CD4-positive, alpha-beta memory T cell (primary cell): Measurements from ENCODE around the gene SMIM34. TPM values are rescaled to one million over a fixed set of nuclear protein-coding genes. Genes with fewer than 3 reads are reported as not detected.
"Not testable (repeated sequence)": the region's sequence is repeated elsewhere in the genome, so short reads cannot be mapped to it uniquely, and the experiment has no call there.

Source experiments
- CTCF ChIA-PET: fragments of 350-600 bp; sonication (Branson Sonifier 250); formaldehyde crosslinking; loops from one replicate; lab custom pipeline; 2021; ENCODE audit warnings: inconsistent platforms; ENCODE audit not compliant: partially characterized antibody; lab: Charles Lee
- POLR2A ChIA-PET: fragments of 350-600 bp; sonication (Branson Sonifier 250); formaldehyde crosslinking; loops from one replicate; lab custom pipeline; 2021; ENCODE audit not compliant: partially characterized antibody; lab: Charles Lee
- DNase-seq, 5 donors: peaks; one replicate each; pipeline versions ENCODE4 v3.0.0 to v3.0.0-alpha.2; 2020 to 2022; ENCODE audit warnings: mixed read lengths in 1 of 5
- H3K27ac ChIP-seq: one replicate; pipeline ENCODE4 v1.7.0; 2013; ENCODE audit warnings: low read depth, low read length
- H3K27me3 ChIP-seq: 2 replicates; pipeline ENCODE4 v1.7.0; 2013; ENCODE audit warnings: mild to moderate bottlenecking, low read length, moderate library complexity; ENCODE audit not compliant: insufficient read depth
- H3K36me3 ChIP-seq: 2 replicates; pipeline ENCODE4 v1.7.0; 2013; ENCODE audit warnings: mild to moderate bottlenecking, low read length, moderate library complexity; ENCODE audit not compliant: insufficient read depth
- H3K4me1 ChIP-seq: 2 replicates; pipeline ENCODE4 v1.7.0; 2013; ENCODE audit warnings: mild to moderate bottlenecking, low read length, moderate library complexity; ENCODE audit not compliant: insufficient read depth
- H3K4me3 ChIP-seq, 2 donors: one replicate each; pipeline ENCODE4 v1.7.0; 2013; ENCODE audit warnings: low read length in 2 of 2, mild to moderate bottlenecking in 1 of 2
- H3K9me3 ChIP-seq, 2 donors: one replicate each; pipeline ENCODE4 v1.7.0; 2013; ENCODE audit warnings: low read length in 2 of 2, control low read depth in 1 of 2; ENCODE audit not compliant: control insufficient read depth in 1 of 2
- H3K27ac Mint-ChIP-seq, 7 donors: one replicate each; pipeline ENCODE4 v1.8.0; 2020 to 2021; ENCODE audit warnings: mixed read lengths in 7 of 7, mild to moderate bottlenecking in 6 of 7, inconsistent platforms in 3 of 7, moderate library complexity in 3 of 7
- H3K27me3 Mint-ChIP-seq, 2 donors: one replicate each; pipeline ENCODE4 v1.8.0; 2020 to 2021; ENCODE audit warnings: mixed read lengths in 2 of 2
- H3K36me3 Mint-ChIP-seq, 2 donors: one replicate each; pipeline ENCODE4 v1.8.0; 2020 to 2021; ENCODE audit warnings: mixed read lengths in 2 of 2, inconsistent platforms in 1 of 2, mild to moderate bottlenecking in 1 of 2
- H3K4me1 Mint-ChIP-seq, 4 donors: one replicate each; pipeline ENCODE4 v1.8.0; 2020 to 2021; ENCODE audit warnings: mixed read lengths in 4 of 4, mild to moderate bottlenecking in 1 of 4
- H3K4me3 Mint-ChIP-seq, 8 donors: one replicate each; pipeline ENCODE4 v1.8.0; 2020 to 2021; ENCODE audit warnings: mixed read lengths in 8 of 8, mild to moderate bottlenecking in 7 of 8, moderate library complexity in 6 of 8, inconsistent platforms in 3 of 8
- H3K9me3 Mint-ChIP-seq, 8 donors: one replicate each; pipeline ENCODE4 v1.8.0; 2020 to 2021; ENCODE audit warnings: mixed read lengths in 8 of 8, mild to moderate bottlenecking in 5 of 8, inconsistent platforms in 3 of 8, moderate library complexity in 1 of 8
- intact Hi-C: fragments of 100-400 bp; cut with micrococcal nuclease; formaldehyde crosslinking; loops from one replicate; pipeline ENCODE4 v1.15.1; 2023
- polyA plus RNA-seq, 2 donors: library from polyadenylated mRNA; unstranded; fragments of 300-500 nt; fragmentation: Illumina TruSeq; gene quantifications; one replicate each; pipeline ENCODE4 v1.2.3, GENCODE V29; 2021
- total RNA-seq, 2 experiments: library from RNA; stranded (reverse); gene quantifications; one replicate each; pipeline ENCODE4 v1.2.3, GENCODE V29; 2021

SMIM34 gene
- not detected for total RNA-seq
- polyA plus RNA-seq = not detected

- H3K4me1 ChIP-seq, H3K4me1 Mint-ChIP-seq, H3K27ac ChIP-seq, H3K36me3 ChIP-seq, H3K4me3 ChIP-seq, CTCF ChIA-PET, H3K9me3 Mint-ChIP-seq, H3K4me3 Mint-ChIP-seq, POLR2A ChIA-PET, H3K27me3 Mint-ChIP-seq, H3K9me3 ChIP-seq, H3K36me3 Mint-ChIP-seq, H3K27ac Mint-ChIP-seq, H3K27me3 ChIP-seq, DNase-seq, intact Hi-C loops: not testable (repeated sequence)
Measured at GRCh38 chr21:34423805-34424204, at the start of gene SMIM34. Gene SMIM34 (minus strand): TSS chr21:34423951. CDS start chr21:34423839, 112 bp downstream.

- H3K27me3 Mint-ChIP-seq, H3K27ac ChIP-seq, H3K4me3 ChIP-seq, H3K9me3 Mint-ChIP-seq, POLR2A ChIA-PET, H3K9me3 ChIP-seq, H3K27me3 ChIP-seq, H3K4me1 Mint-ChIP-seq, H3K36me3 Mint-ChIP-seq, DNase-seq, H3K36me3 ChIP-seq, CTCF ChIA-PET, H3K4me3 Mint-ChIP-seq, H3K27ac Mint-ChIP-seq, intact Hi-C loops, H3K4me1 ChIP-seq: not testable (repeated sequence)
Measured at GRCh38 chr21:34467333-34467732, 43.6 kb upstream of the SMIM34 start.

GRCh38 chr21:34459426-34459825 lies 35.7 kb upstream of the SMIM34 start:
- H3K4me3 Mint-ChIP-seq, H3K27ac ChIP-seq, H3K9me3 ChIP-seq, POLR2A ChIA-PET, intact Hi-C loops, H3K4me1 ChIP-seq, H3K36me3 Mint-ChIP-seq, H3K27me3 ChIP-seq, CTCF ChIA-PET, H3K4me3 ChIP-seq, H3K4me1 Mint-ChIP-seq, DNase-seq, H3K9me3 Mint-ChIP-seq, H3K27ac Mint-ChIP-seq, H3K27me3 Mint-ChIP-seq, H3K36me3 ChIP-seq: not testable (repeated sequence)

- H3K27ac Mint-ChIP-seq, POLR2A ChIA-PET, H3K36me3 Mint-ChIP-seq, H3K4me3 ChIP-seq, H3K27ac ChIP-seq, H3K9me3 ChIP-seq, H3K4me1 ChIP-seq, intact Hi-C loops, H3K4me3 Mint-ChIP-seq, CTCF ChIA-PET, H3K9me3 Mint-ChIP-seq, DNase-seq, H3K4me1 Mint-ChIP-seq, H3K27me3 Mint-ChIP-seq, H3K36me3 ChIP-seq, H3K27me3 ChIP-seq: not testable (repeated sequence)
Measured at GRCh38 chr21:34458266-34458665, 34.5 kb upstream of the SMIM34 start.

- H3K36me3 Mint-ChIP-seq, H3K4me1 ChIP-seq, H3K4me1 Mint-ChIP-seq, POLR2A ChIA-PET, CTCF ChIA-PET, H3K9me3 Mint-ChIP-seq, H3K4me3 Mint-ChIP-seq, H3K27ac ChIP-seq, intact Hi-C loops, H3K36me3 ChIP-seq, H3K4me3 ChIP-seq, DNase-seq, H3K27me3 ChIP-seq, H3K9me3 ChIP-seq, H3K27ac Mint-ChIP-seq, H3K27me3 Mint-ChIP-seq: not testable (repeated sequence)
Measured at GRCh38 chr21:34456180-34456579, 32.4 kb upstream of the SMIM34 start.

GRCh38 chr21:34455628-34456027 lies 31.9 kb upstream of the SMIM34 start:
- DNase-seq, H3K9me3 Mint-ChIP-seq, intact Hi-C loops, H3K4me1 ChIP-seq, H3K4me3 ChIP-seq, H3K27ac ChIP-seq, POLR2A ChIA-PET, H3K4me3 Mint-ChIP-seq, H3K4me1 Mint-ChIP-seq, H3K27me3 ChIP-seq, H3K27me3 Mint-ChIP-seq, H3K9me3 ChIP-seq, CTCF ChIA-PET, H3K36me3 ChIP-seq, H3K36me3 Mint-ChIP-seq, H3K27ac Mint-ChIP-seq: not testable (repeated sequence)

GRCh38 chr21:34447018-34447417 lies 23.3 kb upstream of the SMIM34 start:
- intact Hi-C loops, H3K27ac Mint-ChIP-seq, H3K27ac ChIP-seq, CTCF ChIA-PET, POLR2A ChIA-PET, H3K36me3 ChIP-seq, H3K9me3 ChIP-seq, H3K36me3 Mint-ChIP-seq, H3K4me1 ChIP-seq, H3K27me3 Mint-ChIP-seq, DNase-seq, H3K9me3 Mint-ChIP-seq, H3K4me1 Mint-ChIP-seq, H3K4me3 Mint-ChIP-seq, H3K4me3 ChIP-seq, H3K27me3 ChIP-seq: not testable (repeated sequence)

GRCh38 chr21:34443486-34443885 lies 19.7 kb upstream of the SMIM34 start:
- DNase-seq, H3K27me3 ChIP-seq, H3K9me3 Mint-ChIP-seq, H3K36me3 Mint-ChIP-seq, H3K27me3 Mint-ChIP-seq, H3K4me1 ChIP-seq, H3K27ac Mint-ChIP-seq, POLR2A ChIA-PET, intact Hi-C loops, H3K4me1 Mint-ChIP-seq, H3K36me3 ChIP-seq, H3K27ac ChIP-seq, CTCF ChIA-PET, H3K4me3 Mint-ChIP-seq, H3K4me3 ChIP-seq, H3K9me3 ChIP-seq: not testable (repeated sequence)
